CD14-positive monocyte (primary cell): Measurements from ENCODE around the gene PKD1L1. TPM values are rescaled to one million over a fixed set of nuclear protein-coding genes. Genes with fewer than 3 reads are reported as not detected.

Source experiments
- DNase-seq, 3 donors: peaks; one replicate each; pipeline ENCODE4 v3.0.0-alpha.2; 2011 to 2022
- H2AFZ ChIP-seq: 2 replicates; pipeline ENCODE4 v1.6.0; 2012; ENCODE audit warnings: mild to moderate bottlenecking, low read depth, low read length, inconsistent platforms; ENCODE audit not compliant: insufficient read depth, poor library complexity, severe bottlenecking
- H3K27ac ChIP-seq, 2 donors: 1 replicate in 1 of 2; 2 replicates in 1 of 2; pipeline ENCODE4 v1.5.1; 2012 to 2013; ENCODE audit warnings: low read length in 2 of 2, control low read depth in 1 of 2, inconsistent platforms in 1 of 2, low read depth in 1 of 2, mild to moderate bottlenecking in 1 of 2
- H3K27me3 ChIP-seq, 2 donors: one replicate each; pipeline versions ENCODE4 v1.6.0 to v1.6.1; 2011 to 2013; ENCODE audit warnings: low read length in 2 of 2; ENCODE audit not compliant: control insufficient read depth in 2 of 2, insufficient read depth in 2 of 2
- H3K36me3 ChIP-seq, 2 donors: replicated peaks in 1 of 2; 1 replicate in 1 of 2; 2 replicates in 1 of 2; pipeline versions ENCODE4 v1.5.1 to v1.6.1; 2012 to 2013; ENCODE audit warnings: low read length in 2 of 2, control low read depth in 1 of 2, inconsistent platforms in 1 of 2, mild to moderate bottlenecking in 1 of 2; ENCODE audit not compliant: insufficient read depth in 2 of 2, control insufficient read depth in 1 of 2
- H3K4me1 ChIP-seq, 2 donors: 1 replicate in 1 of 2; 2 replicates in 1 of 2; pipeline versions ENCODE4 v1.5.1 to v1.6.1; 2012 to 2013; ENCODE audit warnings: low read length in 2 of 2, control low read depth in 1 of 2, inconsistent platforms in 1 of 2, mild to moderate bottlenecking in 1 of 2, moderate library complexity in 1 of 2; ENCODE audit not compliant: insufficient read depth in 2 of 2, control insufficient read depth in 1 of 2
- H3K4me2 ChIP-seq: replicated peaks from 2 replicates; pipeline ENCODE3; 2012; ENCODE audit warnings: low read length, moderate library complexity, mild to moderate bottlenecking; ENCODE audit not compliant: poor library complexity, severe bottlenecking; ENCODE audit errors: extremely low read depth
- H3K4me3 ChIP-seq, 3 experiments: fragments of 200-600 bp in 1 of 3; sonication (generic) in 1 of 3; replicated peaks in 1 of 3; 1 replicate in 2 of 3; 2 replicates in 1 of 3; pipeline ENCODE4 v1.5.1; 2011 to 2013; ENCODE audit warnings: low read length in 3 of 3, mild to moderate bottlenecking in 3 of 3, control low read depth in 2 of 3, low read depth in 2 of 3, inconsistent platforms in 1 of 3, moderate library complexity in 1 of 3
- H3K79me2 ChIP-seq: 2 replicates; pipeline ENCODE4 v1.6.0; 2012; ENCODE audit warnings: mild to moderate bottlenecking, control low read depth, inconsistent platforms, low read length, moderate library complexity; ENCODE audit not compliant: insufficient read depth
- H3K9ac ChIP-seq: 2 replicates; pipeline ENCODE4 v1.6.0; 2017; ENCODE audit warnings: low read length, mild to moderate bottlenecking; ENCODE audit not compliant: insufficient read depth, poor library complexity, severe bottlenecking
- H3K9me3 ChIP-seq, 2 donors: replicated peaks in 1 of 2; 1 replicate in 1 of 2; 2 replicates in 1 of 2; pipeline versions ENCODE4 v1.5.1 to v1.6.1; 2012 to 2013; ENCODE audit warnings: low read length in 2 of 2, control low read depth in 1 of 2; ENCODE audit not compliant: control insufficient read depth in 1 of 2, insufficient read depth in 1 of 2
- H4K20me1 ChIP-seq: 2 replicates; pipeline ENCODE4 v1.6.0; 2012; ENCODE audit warnings: mild to moderate bottlenecking, low read length, control low read depth, moderate library complexity; ENCODE audit not compliant: insufficient read depth
- H3K27ac Mint-ChIP-seq, 7 donors: one replicate each; pipeline ENCODE4 v1.8.0; 2020; ENCODE audit warnings: mild to moderate bottlenecking in 7 of 7, mixed read lengths in 7 of 7, moderate library complexity in 6 of 7, inconsistent platforms in 2 of 7
- H3K27me3 Mint-ChIP-seq, 3 donors: one replicate each; pipeline ENCODE4 v1.8.0; 2021 to 2022; ENCODE audit warnings: low read depth in 3 of 3, mild to moderate bottlenecking in 3 of 3, mixed read lengths in 3 of 3, moderate library complexity in 3 of 3, inconsistent platforms in 1 of 3
- H3K36me3 Mint-ChIP-seq, 2 donors: one replicate each; pipeline ENCODE4 v1.8.0; 2020; ENCODE audit warnings: mixed read lengths in 2 of 2, inconsistent platforms in 1 of 2, mild to moderate bottlenecking in 1 of 2
- H3K4me1 Mint-ChIP-seq: one replicate; pipeline ENCODE4 v1.8.0; 2020; ENCODE audit warnings: mild to moderate bottlenecking, mixed read lengths
- H3K4me3 Mint-ChIP-seq, 2 donors: one replicate each; pipeline ENCODE4 v1.8.0; 2020; ENCODE audit warnings: mild to moderate bottlenecking in 2 of 2, mixed read lengths in 2 of 2, moderate library complexity in 1 of 2
- H3K9me3 Mint-ChIP-seq, 7 donors: one replicate each; pipeline ENCODE4 v1.8.0; 2020 to 2022; ENCODE audit warnings: mixed read lengths in 7 of 7, mild to moderate bottlenecking in 6 of 7, moderate library complexity in 6 of 7, inconsistent platforms in 2 of 7
- CTCF ChIP-seq: fragments of 200-600 bp; IDR thresholded peaks from one replicate; pipeline ENCODE4 v1.8.0; 2022; ENCODE audit warnings: antibody characterized with exemption, mild to moderate bottlenecking
- WGBS: methylation state at CpG from one replicate; pipeline ENCODE4 v1.1.5; 2013; ENCODE audit warnings: missing lambda C conversion rate; ENCODE audit not compliant: insufficient coverage; 5-methylcytosine and 5-hydroxymethylcytosine counted together
- intact Hi-C, 2 donors: fragments of 100-400 bp; cut with micrococcal nuclease; formaldehyde crosslinking; loops; one replicate each; pipeline versions ENCODE4 v1.15.0 to v1.15.1; 2023
- polyA plus RNA-seq, 3 donors: library from polyadenylated mRNA; depleted of rRNA in 1 of 3; unstranded in 2 of 3; stranded (reverse) in 1 of 3; fragments of 300-500 nt in 2 of 3; fragments of >200 nt in 1 of 3; fragmentation: Illumina TruSeq in 2 of 3; gene quantifications; 1 replicate in 2 of 3; 2 replicates in 1 of 3; pipeline ENCODE4 v1.2.3, GENCODE V29; 2012 to 2021

Gene PKD1L1
- polyA plus RNA-seq, 3 donors = 0.19 TPM; not detected in 2

GRCh38 chr7:47945261-47946015, 2.8 kb downstream of the PKD1L1 start:
- H3K79me2 ChIP-seq = no peaks in the 10 kb centered on the region
- H3K9ac ChIP-seq = no peak overlapping the region
- H3K36me3 Mint-ChIP-seq = no peaks in the 10 kb centered on the region
- TF ChIP-seq CTCF = peak; percentile 81
- DNase-seq = peak; percentile 52 to 64 (median 61)
- H3K4me1 Mint-ChIP-seq = peaks cover 17% of the 10 kb centered on the region
- H3K4me2 ChIP-seq = no peak overlapping the region
- no peak overlapping the region for H2AFZ ChIP-seq
- intact Hi-C loops = loop anchor here in 1 of 2 donors (1.0 to 2.0 kb wide), 2 partner anchors 165 to 209 kb away; no protein-coding TSS in a partner anchor
- peaks cover 4 to 7% (median 4%) of the 10 kb centered on the region in 3 donors for H3K27me3 Mint-ChIP-seq
- no peaks in the 10 kb centered on the region for H3K9me3 ChIP-seq
- no peaks in the 10 kb centered on the region for H3K9me3 Mint-ChIP-seq
- no peaks in the 10 kb centered on the region for H3K36me3 ChIP-seq
- H3K4me3 ChIP-seq = no peak overlapping the region
- H3K27ac Mint-ChIP-seq = peak overlapping the region in 1 of 7 donors; percentile 23
- no peaks in the 10 kb centered on the region for H3K27me3 ChIP-seq
- H3K27ac ChIP-seq = no peak overlapping the region
- 38% methylated on average over 6 of the region's 8 CpGs for WGBS
- peaks cover 16 to 17% of the 10 kb centered on the region in 2 donors for H3K4me1 ChIP-seq
- no peak overlapping the region for H3K4me3 Mint-ChIP-seq
- no peaks in the 10 kb centered on the region for H4K20me1 ChIP-seq

GRCh38 chr7:47944536-47945260, 3.6 kb downstream of the PKD1L1 start:
- H2AFZ ChIP-seq = no peak overlapping the region
- 89% methylated on average over 8 of the region's 12 CpGs for WGBS
- TF ChIP-seq CTCF = no peak

More at GRCh38 chr7:47944536-47945260, 3.6 kb downstream of the PKD1L1 start:
- H3K4me2 ChIP-seq = no peak overlapping the region
- H3K9me3 Mint-ChIP-seq = no peaks in the 10 kb centered on the region
- no peak for DNase-seq
- no peak overlapping the region for H3K27ac ChIP-seq
- no peaks in the 10 kb centered on the region for H3K9me3 ChIP-seq
- H3K27me3 Mint-ChIP-seq = peaks cover 2 to 7% (median 4%) of the 10 kb centered on the region in 3 donors
- intact Hi-C loops = loop anchor here (1.0 to 5.0 kb wide), 3 partner anchors 166 to 210 kb away; no protein-coding TSS in a partner anchor
- H3K4me3 Mint-ChIP-seq = no peak overlapping the region
- peak overlapping the region in 3 of 7 donors; percentile 28 to 54 (median 53) for H3K27ac Mint-ChIP-seq
- no peak overlapping the region for H3K4me3 ChIP-seq
- no peaks in the 10 kb centered on the region for H3K79me2 ChIP-seq
- H3K27me3 ChIP-seq = no peaks in the 10 kb centered on the region
- H3K4me1 ChIP-seq = peaks cover 16 to 19% of the 10 kb centered on the region in 2 donors
- H3K36me3 ChIP-seq = no peaks in the 10 kb centered on the region
- H4K20me1 ChIP-seq = no peaks in the 10 kb centered on the region
- H3K9ac ChIP-seq = no peak overlapping the region
- no peaks in the 10 kb centered on the region for H3K36me3 Mint-ChIP-seq
- peaks cover 18% of the 10 kb centered on the region for H3K4me1 Mint-ChIP-seq
